Measurements from ENCODE around the gene ACP1. TPM values are rescaled to one million over a fixed set of nuclear protein-coding genes. Genes with fewer than 3 reads are reported as not detected.

Gene ACP1
- total and polyA plus RNA-seq, 10 of the 15 experiments (the other 5 are each of a cell fraction or from before 2014, with no cell fraction given), result 120 to 468 (median 175) TPM

DNA sequence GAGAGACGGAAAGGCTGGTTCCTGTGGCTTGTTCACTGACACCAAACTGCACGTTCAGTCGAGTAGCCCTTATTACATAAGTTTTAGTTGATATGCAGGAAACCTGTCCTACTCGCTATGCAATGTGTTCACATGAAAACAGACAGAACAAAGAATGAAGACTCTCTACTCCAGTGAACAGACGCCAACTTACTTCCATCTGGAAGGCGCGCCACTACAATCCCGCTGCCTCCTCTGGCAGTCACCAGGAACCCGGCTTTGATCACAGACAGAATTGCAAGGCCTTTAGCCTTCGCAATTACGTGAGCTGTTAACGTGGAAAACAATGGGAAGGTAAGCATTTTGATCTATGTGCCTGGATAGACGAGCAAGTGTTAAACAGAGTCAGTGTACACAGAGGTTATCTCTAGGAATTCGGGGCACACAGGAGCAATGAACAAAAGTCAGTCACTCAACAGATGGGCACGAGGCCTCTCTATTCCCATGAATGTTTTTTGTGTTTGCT is 15.2 kb upstream of the ACP1 start (continued):
- TF ChIP-seq CBX3 (IDR thresholded peaks at IDR 0.05; ENCODE audit: borderline replicate concordance, low read depth) (no peak), CHD4 (IDR thresholded peaks at IDR 0.05) (no peak), NKRF (conservative IDR thresholded peaks at IDR 0.05) (no peak), NR2C2 (IDR thresholded peaks at IDR 0.05; ENCODE audit: borderline replicate concordance, control insufficient read depth, insufficient read length, low read depth) (no peak), E4F1 (IDR thresholded peaks at IDR 0.05; ENCODE audit: borderline replicate concordance, partially characterized antibody) (no peak), RBBP5 (conservative IDR thresholded peaks at IDR 0.05) (no peak), GABPA (IDR thresholded peaks at IDR 0.05; ENCODE audit: low read depth) (no peak), DPF2 (IDR thresholded peaks at IDR 0.05) (no peak)
- TF ChIP-seq, protein P1, sequence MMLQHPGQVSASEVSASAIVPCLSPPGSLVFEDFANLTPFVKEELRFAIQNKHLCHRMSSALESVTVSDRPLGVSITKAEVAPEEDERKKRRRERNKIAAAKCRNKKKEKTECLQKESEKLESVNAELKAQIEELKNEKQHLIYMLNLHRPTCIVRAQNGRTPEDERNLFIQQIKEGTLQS (IDR thresholded peaks at IDR 0.05; ENCODE audit: borderline replicate concordance, extremely low read depth, low read depth, low read length), result no peak
